ENCODE results near the gene PLEKHA4. TPM values are rescaled to one million over a fixed set of nuclear protein-coding genes. Genes with fewer than 3 reads are reported as not detected.
A peak's percentile ranks its signal among the peaks of the same experiment; 100 is the strongest.

PLEKHA4 gene
- total and polyA plus RNA-seq, 9 of the 15 experiments (the other 6 are each of a cell fraction or from before 2014, with no cell fraction given), result 0.07 to 30.8 (median 11.4) TPM

GRCh38 chr19:48878196-48879024, 10.0 kb upstream of the PLEKHA4 start (continued):
- peak; percentile 56; the same call in 1 of the 2 replicates for TF ChIP-seq ATF6 (CRISPR knock-in tag; IDR thresholded peaks at IDR 0.05)
- TF ChIP-seq ARID4B (CRISPR knock-in tag; IDR thresholded peaks at IDR 0.05), result no peak
- peak; percentile 92 to 94; a peak in 3 of 4 replicates for TF ChIP-seq FOXK2 (conservative IDR thresholded peaks at IDR 0.05 in 1 of 2, IDR thresholded peaks at IDR 0.05 in 1 of 2; ENCODE audit: low read depth in 2 of 2)
- TF ChIP-seq ZBED1 (IDR thresholded peaks at IDR 0.05), result peak; percentile 81
- peak; percentile 98 for TF ChIP-seq ETV1 (tag; conservative IDR thresholded peaks at IDR 0.05; ENCODE audit: low read depth)
- TF ChIP-seq ZNF589 (CRISPR knock-in tag; IDR thresholded peaks at IDR 0.05; ENCODE audit: low read depth), result peak; percentile 88
- TF ChIP-seq ZNF3 (CRISPR knock-in tag; IDR thresholded peaks at IDR 0.05), result no peak
- peak; percentile 92 for TF ChIP-seq FOXJ2 (tag; IDR thresholded peaks at IDR 0.05)
- TF ChIP-seq TBL1XR1 (IDR thresholded peaks at IDR 0.05; ENCODE audit: low read length in 2 of 2), result peak; percentile 99 to 100
- TF ChIP-seq BHLHE40 (IDR thresholded peaks at IDR 0.05; ENCODE audit: low read length), result peak; percentile 87
- no peak for TF ChIP-seq POU5F1 (IDR thresholded peaks at IDR 0.05; ENCODE audit: borderline replicate concordance, low read depth, low read length, partially characterized antibody)
- TF ChIP-seq ZNF395 (CRISPR knock-in tag; IDR thresholded peaks at IDR 0.05), result peak; percentile 93
- TF ChIP-seq ARID2 (IDR thresholded peaks at IDR 0.05), result no peak
- 0 out of 2 replicates have a peak, but pooled peaks have one; percentile 9 for TF ChIP-seq ZFP1 (CRISPR knock-in tag; IDR thresholded peaks at IDR 0.05)
- peak; percentile 85 for TF ChIP-seq ATF3 (IDR thresholded peaks at IDR 0.05)
- peak; percentile 90; the same call in 1 of the 2 replicates for TF ChIP-seq ATF3 (CRISPR knock-in tag; conservative IDR thresholded peaks at IDR 0.05)
